ENCODE data around the gene ABCA13.

Gene ABCA13

GRCh38 chr7:48438206-48438605, 266.9 kb downstream of the ABCA13 start:
- no peak for DNase-seq

GRCh38 chr7:48441848-48442492, 270.7 kb downstream of the ABCA13 start:
- DNase-seq = no peak

GRCh38 chr7:48443051-48443450, 271.8 kb downstream of the ABCA13 start:
- no peak for DNase-seq

DNA sequence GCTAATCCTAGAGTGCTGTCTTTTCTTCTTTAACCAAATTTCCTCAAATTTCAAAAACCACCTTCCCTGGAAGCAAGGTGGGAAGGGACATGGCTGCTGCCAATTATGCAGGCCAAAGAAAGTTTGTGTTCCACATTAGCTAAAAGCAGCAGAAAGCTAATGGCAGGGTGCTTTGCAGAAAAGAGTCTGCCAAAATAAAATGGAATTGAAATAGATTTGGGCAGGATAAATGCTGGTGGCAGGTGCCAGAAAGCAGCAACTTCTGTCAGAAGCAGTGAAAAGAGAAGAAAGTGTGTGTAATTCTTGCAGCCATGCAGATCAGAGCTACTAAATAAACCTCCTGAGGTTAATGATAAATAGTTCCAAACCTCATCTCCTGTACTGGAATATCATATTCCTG, 275.5 kb downstream of the ABCA13 start:
- DNase-seq = no peak

DNA sequence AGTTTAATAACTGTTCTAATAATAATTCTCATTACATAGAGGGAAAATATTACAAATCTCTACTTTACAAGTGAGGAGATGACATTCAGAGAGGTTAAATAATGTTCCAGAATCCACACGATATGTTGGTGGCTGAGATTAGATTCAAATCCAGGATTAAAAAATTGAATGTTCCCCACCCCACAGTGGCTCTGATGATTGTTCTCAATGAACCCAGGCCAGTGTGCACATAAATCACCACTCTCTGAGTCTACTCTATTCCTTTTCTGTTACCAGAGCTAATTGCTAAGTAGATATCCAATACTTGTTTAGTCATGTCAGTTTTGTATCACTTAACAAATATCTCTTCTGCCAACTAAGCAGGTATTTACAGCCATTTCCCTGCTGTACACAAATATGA, 281.0 kb downstream of the ABCA13 start:
- no peak for DNase-seq

DNA sequence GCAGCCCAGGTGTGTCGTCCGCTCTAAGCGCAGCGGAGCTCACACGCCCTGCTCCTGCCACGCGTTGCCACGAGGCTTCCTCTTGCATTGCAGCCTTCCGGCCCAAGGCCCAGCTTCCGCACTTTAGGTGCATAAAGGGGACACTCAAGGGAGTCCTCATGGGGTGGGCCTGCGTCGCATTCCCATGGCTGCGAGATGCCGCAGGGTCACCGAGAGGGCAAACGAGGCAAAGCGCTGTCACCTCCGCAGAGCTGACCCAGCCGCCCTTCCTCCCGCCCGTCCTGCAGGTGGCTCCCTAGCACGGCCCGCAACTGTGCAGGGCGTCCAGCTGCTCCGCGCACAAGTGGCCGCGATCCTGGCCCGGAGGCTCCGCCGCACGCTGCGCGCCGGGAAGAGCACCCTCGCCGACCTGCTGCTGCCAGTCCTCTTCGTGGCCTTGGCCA, 283.5 kb downstream of the ABCA13 start:
- no peak for DNase-seq

- no peak for DNase-seq
Observed at GRCh38 chr7:48455363-48455762, 284.1 kb downstream of the ABCA13 start.

GRCh38 chr7:48458701-48459524, 287.7 kb downstream of the ABCA13 start:
- no peak for DNase-seq

DNA sequence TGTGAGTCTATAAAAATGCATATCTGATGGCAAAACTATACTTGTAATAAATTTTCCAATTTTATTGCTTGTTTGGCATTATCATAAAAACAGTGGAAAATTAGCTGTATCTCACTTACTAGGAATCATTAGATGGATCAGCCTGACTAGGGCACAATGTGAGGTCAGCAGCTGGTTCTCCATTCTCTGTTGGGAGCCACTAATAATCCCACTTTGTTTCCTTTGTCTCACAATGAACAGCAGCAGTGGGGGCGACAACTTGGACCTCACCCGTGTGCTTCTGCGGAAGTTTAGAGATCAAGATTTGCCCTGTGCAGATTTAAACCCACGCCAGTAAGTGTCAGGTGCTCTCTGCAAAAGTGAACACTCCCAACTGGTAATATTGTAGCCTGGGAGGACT, 295.5 kb downstream of the ABCA13 start:
- no peak for DNase-seq

- DNase-seq = no peak
Observed at GRCh38 chr7:48471196-48471595, 299.9 kb downstream of the ABCA13 start.

DNA sequence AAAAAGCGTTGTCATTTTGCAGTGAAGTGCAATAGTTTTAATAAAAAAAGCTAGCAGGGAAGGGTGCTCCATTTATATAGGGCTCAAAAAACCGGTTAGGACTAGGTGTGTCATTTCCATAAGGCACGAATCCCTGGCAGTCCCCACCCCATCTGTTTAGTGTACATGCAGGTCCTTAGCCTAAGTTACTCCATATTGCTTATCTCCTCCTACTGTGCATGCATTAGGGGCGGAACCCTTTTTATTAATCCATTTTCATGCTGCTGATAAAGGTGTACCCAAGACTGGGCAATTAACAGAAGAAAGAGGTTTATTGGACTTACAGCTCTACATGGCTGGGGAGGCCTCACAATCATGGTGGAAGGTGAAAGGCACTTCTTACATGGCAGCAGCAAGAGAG, 301.4 kb downstream of the ABCA13 start:
- DNase-seq = no peak

DNA sequence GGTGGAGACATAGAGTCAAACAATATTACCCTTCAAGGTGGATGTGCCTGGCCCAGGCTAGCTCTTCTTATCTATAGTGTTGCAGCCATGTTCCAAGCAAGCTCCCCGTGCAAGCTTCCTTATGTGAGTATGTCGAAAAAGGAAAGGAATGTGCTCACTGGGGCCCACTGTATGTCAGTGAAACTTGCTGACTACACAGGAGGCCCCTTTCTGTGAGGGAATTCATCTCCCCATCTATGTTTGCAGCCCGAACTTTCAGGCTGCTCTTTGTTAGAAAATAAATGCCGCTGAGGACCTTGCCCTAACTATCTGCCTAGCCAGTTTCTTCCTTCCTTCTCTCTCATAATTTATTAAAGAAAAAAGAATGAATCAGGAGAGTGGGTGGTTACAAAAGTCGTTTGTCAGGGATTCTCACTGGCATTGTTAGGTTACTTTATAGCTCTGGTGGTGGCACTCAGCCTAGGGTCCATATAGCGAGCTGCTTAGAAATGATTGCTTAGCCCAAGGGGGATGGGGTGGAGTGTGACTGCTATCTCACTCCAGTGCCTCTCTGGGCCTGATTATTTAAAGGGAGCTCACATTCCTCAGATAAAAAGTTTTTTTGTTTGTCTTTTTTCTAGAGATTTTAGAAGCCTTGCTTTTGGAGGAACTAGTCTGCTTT, 302.1 kb downstream of the ABCA13 start:
- no peak for DNase-seq

DNA sequence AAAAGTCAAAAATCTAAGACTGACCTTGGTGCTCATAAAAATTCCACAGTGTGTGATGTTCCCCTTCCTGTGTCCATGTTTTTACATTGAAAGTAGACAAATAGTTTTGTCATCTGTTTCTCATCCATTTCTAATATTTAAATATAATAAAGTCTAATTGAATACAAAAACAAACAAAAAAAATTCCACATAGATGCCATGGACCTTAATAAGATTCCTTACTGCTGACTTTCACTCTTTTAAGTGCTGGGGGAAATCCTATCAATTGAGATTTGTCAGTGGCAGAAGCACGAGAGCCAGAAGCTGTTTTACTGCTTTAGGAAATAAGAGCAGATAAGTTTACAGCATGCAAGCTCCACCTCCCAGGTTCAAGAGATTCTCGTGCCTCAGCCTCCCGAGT, 310.0 kb downstream of the ABCA13 start:
- DNase-seq = no peak

DNA sequence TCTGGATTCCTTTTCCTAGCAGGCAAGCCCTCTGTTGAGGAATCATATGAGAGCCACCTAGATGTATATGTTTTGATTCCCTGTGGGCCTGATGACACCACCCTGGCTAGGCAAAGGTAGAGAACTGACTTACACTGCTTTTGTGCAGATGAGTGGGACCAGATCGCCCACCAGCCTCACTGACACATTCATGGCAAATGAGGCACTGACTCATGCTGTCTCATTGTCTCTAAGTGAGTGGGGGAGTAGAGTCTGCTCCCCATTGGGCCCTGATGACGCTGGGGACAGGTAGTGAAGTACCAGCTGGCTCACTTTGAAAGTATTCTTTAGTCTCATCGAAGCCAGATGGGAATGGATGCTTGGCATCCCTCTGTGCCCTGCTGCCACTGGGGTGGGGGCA, 326.3 kb downstream of the ABCA13 start:
- DNase-seq = no peak

DNA sequence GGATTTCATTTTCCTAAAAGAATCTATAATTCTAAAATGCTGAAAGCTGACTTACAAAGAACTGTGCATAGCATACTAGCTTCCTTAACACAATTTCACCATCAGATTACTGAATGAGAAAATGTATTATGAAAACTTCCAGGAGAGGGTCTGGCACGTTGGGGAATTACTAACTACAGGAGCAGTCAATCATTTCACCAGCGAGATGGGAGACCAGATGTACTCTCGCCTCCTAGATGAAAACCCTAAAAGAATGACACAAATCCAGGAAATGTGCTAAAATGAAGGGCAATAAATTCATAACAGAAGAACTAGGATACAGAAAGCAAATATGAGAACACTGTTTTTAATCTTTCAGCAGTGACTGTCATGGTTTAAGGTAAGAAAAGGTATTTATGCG, 330.8 kb downstream of the ABCA13 start:
- no peak for DNase-seq

GRCh38 chr7:48505051-48505450, 333.8 kb downstream of the ABCA13 start:
- DNase-seq = no peak

DNA sequence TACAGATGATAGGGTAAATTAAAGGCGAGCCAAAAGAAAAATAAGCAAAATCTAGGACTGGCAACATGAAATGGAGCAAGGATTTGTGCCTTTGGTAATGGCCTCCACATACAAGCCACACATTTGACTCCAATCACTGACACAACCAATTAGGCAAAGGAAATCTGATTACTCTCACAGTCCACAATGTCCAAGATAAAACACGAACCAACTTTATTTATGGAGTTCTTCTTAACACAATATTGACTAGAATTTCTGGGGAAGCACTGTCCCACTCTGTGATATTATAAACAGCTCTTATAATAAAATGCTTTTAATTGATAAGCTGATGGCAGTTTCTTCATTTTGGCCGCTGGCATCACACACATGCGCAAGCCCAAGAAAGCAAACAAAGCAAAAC, 334.2 kb downstream of the ABCA13 start:
- DNase-seq = no peak

GRCh38 chr7:48506569-48506968, 335.3 kb downstream of the ABCA13 start:
- no peak for DNase-seq

DNA sequence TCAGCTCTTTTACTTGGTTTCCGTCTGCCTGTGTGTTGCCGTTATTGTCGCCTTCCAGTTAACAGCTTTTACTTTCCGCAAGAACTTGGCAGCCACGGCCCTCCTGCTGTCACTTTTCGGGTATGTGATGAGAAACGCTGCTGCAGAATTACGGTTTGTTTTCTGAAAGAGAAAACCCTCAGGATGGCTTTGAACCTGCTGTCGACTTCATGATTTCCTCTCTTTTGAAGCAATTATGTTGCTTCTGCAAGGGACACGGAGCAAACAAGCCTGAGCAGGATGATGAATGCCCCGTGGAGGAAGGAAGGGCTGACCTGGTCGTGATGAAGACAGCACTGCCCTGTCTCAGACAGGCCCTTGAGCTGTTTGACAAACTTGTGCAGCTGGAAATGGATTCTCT, 339.8 kb downstream of the ABCA13 start:
- no peak for DNase-seq

DNA sequence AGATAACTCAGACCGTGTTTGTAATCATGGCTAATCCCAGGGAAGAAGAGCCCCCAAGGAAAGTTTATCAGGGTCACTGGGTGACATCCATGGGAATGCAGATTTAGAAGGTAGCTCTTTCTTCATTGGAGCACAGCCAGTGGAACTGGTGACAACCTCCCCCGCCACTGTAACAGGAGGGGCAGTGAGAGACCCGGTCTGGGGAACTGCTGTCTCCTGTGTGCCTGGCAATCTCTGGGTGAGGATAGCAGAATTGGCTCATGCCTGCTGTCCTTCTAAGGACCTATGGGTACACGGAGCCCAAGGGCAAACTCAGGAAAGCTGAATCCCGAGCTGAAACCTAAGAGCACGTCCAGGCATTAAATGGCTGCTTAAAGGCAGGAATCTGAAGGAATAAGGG, 341.6 kb downstream of the ABCA13 start:
- no peak for DNase-seq

DNA sequence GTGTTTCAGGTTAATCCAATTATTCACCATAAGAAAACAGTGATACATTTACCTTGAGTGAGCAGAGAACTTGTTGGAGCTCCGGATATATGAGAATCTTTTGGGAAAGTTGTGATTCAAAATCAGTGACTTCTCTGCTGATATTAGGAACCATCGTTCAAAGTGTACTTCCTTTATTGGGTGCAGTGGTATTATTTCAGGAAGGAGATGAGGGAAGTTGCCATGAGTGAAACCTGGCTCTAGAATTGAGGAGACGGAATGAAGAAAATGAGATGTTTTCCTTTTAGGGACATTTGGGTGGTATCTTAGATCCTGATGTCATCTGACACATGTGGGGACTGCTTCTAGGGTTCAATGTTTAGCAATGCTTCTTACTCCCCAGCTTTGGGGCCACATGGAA, 343.9 kb downstream of the ABCA13 start:
- no peak for DNase-seq

- DNase-seq = peak; percentile 44
Observed at GRCh38 chr7:48518092-48518491, 346.8 kb downstream of the ABCA13 start.

DNA sequence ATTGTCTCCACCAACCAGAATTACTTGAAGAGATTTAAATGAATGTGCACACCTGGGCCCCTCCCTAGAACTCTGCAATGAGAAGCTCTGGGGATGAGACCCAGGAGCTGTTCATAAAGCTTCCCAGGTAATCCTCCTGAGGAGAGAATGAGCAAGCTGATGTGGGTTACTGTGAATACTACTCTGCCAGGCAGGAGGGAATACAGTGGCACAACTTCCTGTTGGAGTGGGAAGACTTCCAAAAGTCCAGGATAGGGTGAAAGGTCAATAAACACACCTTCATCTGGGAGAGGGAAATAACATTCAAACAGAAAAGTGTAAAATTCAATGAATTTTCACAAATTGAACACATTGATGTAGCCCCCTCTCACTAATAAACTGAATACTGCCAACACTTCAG, 351.4 kb downstream of the ABCA13 start:
- DNase-seq = no peak
